Stimulated activated naive B cell treated with anti-CD40 and anti-IgM and Interleukin-4, amounts not matched to agents 10 μg/mL and 1 μg/mL and 100 μg/mL, for 72 hours (primary cell): ENCODE results near the gene ZPLD1.

ENCODE experiments used
- ATAC-seq, 2 donors: fragments of 150-1000 bp; cut with Tn5 transposase; replicated peaks; 2 replicates each; pipeline ENCODE4 v1.10.0; 2021; ENCODE audit warnings: moderate library complexity in 1 of 2
- DNase-seq: peaks from one replicate; pipeline ENCODE4 v3.0.0; 2021
- H3K27ac Mint-ChIP-seq: one replicate; pipeline ENCODE4 v1.8.0; 2022; ENCODE audit warnings: mild to moderate bottlenecking, mixed read lengths
- H3K27me3 Mint-ChIP-seq, 2 donors: one replicate each; pipeline ENCODE4 v1.8.0; 2022; ENCODE audit warnings: mixed read lengths in 2 of 2
- H3K36me3 Mint-ChIP-seq, 2 donors: one replicate each; pipeline ENCODE4 v1.8.0; 2022; ENCODE audit warnings: mixed read lengths in 2 of 2, mild to moderate bottlenecking in 1 of 2
- H3K4me1 Mint-ChIP-seq, 2 donors: one replicate each; pipeline ENCODE4 v1.8.0; 2022; ENCODE audit warnings: mixed read lengths in 2 of 2, mild to moderate bottlenecking in 1 of 2
- H3K4me3 Mint-ChIP-seq, 2 donors: one replicate each; pipeline ENCODE4 v1.8.0; 2022; ENCODE audit warnings: mild to moderate bottlenecking in 2 of 2, mixed read lengths in 2 of 2, moderate library complexity in 1 of 2
- H3K9me3 Mint-ChIP-seq, 2 donors: one replicate each; pipeline ENCODE4 v1.8.0; 2022; ENCODE audit warnings: mixed read lengths in 2 of 2, mild to moderate bottlenecking in 1 of 2

ZPLD1 gene

GRCh38 chr3:102447272-102447671, 12.5 kb downstream of the ZPLD1 start:
- DNase-seq (no peak), ATAC-seq (no peak)
- no peaks in the 10 kb centered on the region for H3K36me3 Mint-ChIP-seq
- peaks cover 0 to 1% of the 10 kb centered on the region in 2 donors for H3K4me1 Mint-ChIP-seq
- H3K4me3 Mint-ChIP-seq, result no peak overlapping the region
- H3K27me3 Mint-ChIP-seq, result peaks cover 0 to 7% of the 10 kb centered on the region in 2 donors
- H3K9me3 Mint-ChIP-seq, result no peaks in the 10 kb centered on the region
- no peak overlapping the region for H3K27ac Mint-ChIP-seq

GRCh38 chr3:102449341-102449740, 14.5 kb downstream of the ZPLD1 start:
- H3K27ac Mint-ChIP-seq, result no peak overlapping the region
- no peaks in the 10 kb centered on the region for H3K9me3 Mint-ChIP-seq
- H3K4me1 Mint-ChIP-seq, result peaks cover 0 to 1% of the 10 kb centered on the region in 2 donors
- H3K36me3 Mint-ChIP-seq, result no peaks in the 10 kb centered on the region
- H3K27me3 Mint-ChIP-seq, result peaks cover 0 to 7% of the 10 kb centered on the region in 2 donors
- DNase-seq, result no peak
- ATAC-seq, result no peak
- H3K4me3 Mint-ChIP-seq, result no peak overlapping the region

GRCh38 chr3:102449930-102450329, 15.1 kb downstream of the ZPLD1 start:
- no peak overlapping the region for H3K27ac Mint-ChIP-seq
- peaks cover 0 to 1% of the 10 kb centered on the region in 2 donors for H3K4me1 Mint-ChIP-seq
- H3K36me3 Mint-ChIP-seq, result no peaks in the 10 kb centered on the region
- no peak for DNase-seq
- H3K27me3 Mint-ChIP-seq, result peaks cover 0 to 4% of the 10 kb centered on the region in 2 donors
- ATAC-seq, result no peak
- no peaks in the 10 kb centered on the region for H3K9me3 Mint-ChIP-seq
- no peak overlapping the region for H3K4me3 Mint-ChIP-seq

GRCh38 chr3:102450976-102451375, 16.2 kb downstream of the ZPLD1 start:
- ATAC-seq, result no peak
- Mint-ChIP-seq H3K4me3 (no peak overlapping the region), H3K4me1 (peaks cover 0 to 1% of the 10 kb centered on the region in 2 donors), H3K36me3 (no peaks in the 10 kb centered on the region), H3K9me3 (no peaks in the 10 kb centered on the region), H3K27me3 (no peaks in the 10 kb centered on the region), H3K27ac (no peak overlapping the region)
- DNase-seq, result no peak

- H3K27me3 Mint-ChIP-seq, result no peaks in the 10 kb centered on the region
- no peak overlapping the region for H3K27ac Mint-ChIP-seq
- no peaks in the 10 kb centered on the region for H3K36me3 Mint-ChIP-seq
- no peaks in the 10 kb centered on the region for H3K9me3 Mint-ChIP-seq
- H3K4me3 Mint-ChIP-seq, result no peak overlapping the region
- no peak for DNase-seq
- H3K4me1 Mint-ChIP-seq, result peaks cover 0 to 1% of the 10 kb centered on the region in 2 donors
- ATAC-seq, result no peak
Measured at GRCh38 chr3:102451543-102451942, 16.7 kb downstream of the ZPLD1 start.

GRCh38 chr3:102454181-102454580, 19.4 kb downstream of the ZPLD1 start:
- no peak overlapping the region for H3K4me3 Mint-ChIP-seq
- no peaks in the 10 kb centered on the region for H3K36me3 Mint-ChIP-seq
- H3K4me1 Mint-ChIP-seq, result no peaks in the 10 kb centered on the region
- H3K27ac Mint-ChIP-seq, result no peak overlapping the region
- H3K9me3 Mint-ChIP-seq, result no peaks in the 10 kb centered on the region
- DNase-seq, result no peak
- ATAC-seq, result no peak
- H3K27me3 Mint-ChIP-seq, result no peaks in the 10 kb centered on the region

GRCh38 chr3:102457644-102458043, 22.8 kb downstream of the ZPLD1 start:
- Mint-ChIP-seq H3K9me3 (no peaks in the 10 kb centered on the region), H3K4me1 (no peaks in the 10 kb centered on the region), H3K36me3 (no peaks in the 10 kb centered on the region), H3K27me3 (peaks cover 0 to 4% of the 10 kb centered on the region in 2 donors), H3K27ac (no peak overlapping the region), H3K4me3 (no peak overlapping the region)
- ATAC-seq (no peak), DNase-seq (no peak)

- no peaks in the 10 kb centered on the region for H3K36me3 Mint-ChIP-seq
- no peak overlapping the region for H3K27ac Mint-ChIP-seq
- H3K9me3 Mint-ChIP-seq, result no peaks in the 10 kb centered on the region
- DNase-seq (no peak), ATAC-seq (no peak)
- no peaks in the 10 kb centered on the region for H3K4me1 Mint-ChIP-seq
- H3K27me3 Mint-ChIP-seq, result peaks cover 3 to 9% of the 10 kb centered on the region in 2 donors
- no peak overlapping the region for H3K4me3 Mint-ChIP-seq
Measured at GRCh38 chr3:102460579-102460978, 25.8 kb downstream of the ZPLD1 start.

GRCh38 chr3:102464261-102464660, 29.4 kb downstream of the ZPLD1 start:
- no peaks in the 10 kb centered on the region for H3K9me3 Mint-ChIP-seq
- H3K4me1 Mint-ChIP-seq, result no peaks in the 10 kb centered on the region
- H3K36me3 Mint-ChIP-seq, result no peaks in the 10 kb centered on the region
- ATAC-seq (no peak), DNase-seq (no peak)
- peaks cover 13 to 16% of the 10 kb centered on the region in 2 donors for H3K27me3 Mint-ChIP-seq
- H3K4me3 Mint-ChIP-seq, result no peak overlapping the region
- no peak overlapping the region for H3K27ac Mint-ChIP-seq

GRCh38 chr3:102466001-102466400, 31.2 kb downstream of the ZPLD1 start:
- no peaks in the 10 kb centered on the region for H3K36me3 Mint-ChIP-seq
- ATAC-seq (no peak), DNase-seq (no peak)
- H3K27ac Mint-ChIP-seq, result no peak overlapping the region
- no peaks in the 10 kb centered on the region for H3K4me1 Mint-ChIP-seq
- H3K4me3 Mint-ChIP-seq, result no peak overlapping the region
- H3K27me3 Mint-ChIP-seq, result peaks cover 13% of the 10 kb centered on the region in 2 donors
- H3K9me3 Mint-ChIP-seq, result no peaks in the 10 kb centered on the region

- no peaks in the 10 kb centered on the region for H3K9me3 Mint-ChIP-seq
- H3K4me1 Mint-ChIP-seq, result no peaks in the 10 kb centered on the region
- no peak overlapping the region for H3K27ac Mint-ChIP-seq
- ATAC-seq, result no peak
- peaks cover 9 to 13% of the 10 kb centered on the region in 2 donors for H3K27me3 Mint-ChIP-seq
- no peaks in the 10 kb centered on the region for H3K36me3 Mint-ChIP-seq
- no peak overlapping the region for H3K4me3 Mint-ChIP-seq
- DNase-seq, result no peak
Measured at GRCh38 chr3:102470066-102470465, 35.3 kb downstream of the ZPLD1 start.

GRCh38 chr3:102471001-102471400, 36.2 kb downstream of the ZPLD1 start:
- no peak for DNase-seq
- Mint-ChIP-seq H3K4me3 (no peak overlapping the region), H3K27ac (no peak overlapping the region), H3K27me3 (peaks cover 4 to 7% of the 10 kb centered on the region in 2 donors), H3K36me3 (no peaks in the 10 kb centered on the region), H3K9me3 (no peaks in the 10 kb centered on the region), H3K4me1 (no peaks in the 10 kb centered on the region)
- ATAC-seq, result no peak

- no peaks in the 10 kb centered on the region for H3K4me1 Mint-ChIP-seq
- H3K27me3 Mint-ChIP-seq, result peaks cover 2 to 4% of the 10 kb centered on the region in 2 donors
- H3K27ac Mint-ChIP-seq, result no peak overlapping the region
- H3K9me3 Mint-ChIP-seq, result no peaks in the 10 kb centered on the region
- ATAC-seq (no peak), DNase-seq (no peak)
- no peaks in the 10 kb centered on the region for H3K36me3 Mint-ChIP-seq
- H3K4me3 Mint-ChIP-seq, result no peak overlapping the region
Measured at GRCh38 chr3:102471491-102471890, 36.7 kb downstream of the ZPLD1 start.

- ATAC-seq (no peak), DNase-seq (no peak)
- Mint-ChIP-seq H3K27ac (no peak overlapping the region), H3K27me3 (no peaks in the 10 kb centered on the region), H3K4me1 (no peaks in the 10 kb centered on the region), H3K9me3 (no peaks in the 10 kb centered on the region), H3K36me3 (no peaks in the 10 kb centered on the region), H3K4me3 (no peak overlapping the region)
Measured at GRCh38 chr3:102473648-102474047, 38.8 kb downstream of the ZPLD1 start.

- no peak for ATAC-seq
- no peaks in the 10 kb centered on the region for H3K4me1 Mint-ChIP-seq
- no peaks in the 10 kb centered on the region for H3K9me3 Mint-ChIP-seq
Measured at GRCh38 chr3:102474207-102474606, 39.4 kb downstream of the ZPLD1 start.

GRCh38 chr3:102476198-102476597, 41.4 kb downstream of the ZPLD1 start:
- H3K4me1 Mint-ChIP-seq, result peaks cover 0 to 1% of the 10 kb centered on the region in 2 donors
- H3K36me3 Mint-ChIP-seq, result no peaks in the 10 kb centered on the region
- no peak overlapping the region for H3K27ac Mint-ChIP-seq
- ATAC-seq (no peak), DNase-seq (no peak)
- no peaks in the 10 kb centered on the region for H3K27me3 Mint-ChIP-seq
- H3K4me3 Mint-ChIP-seq, result no peak overlapping the region
- H3K9me3 Mint-ChIP-seq, result no peaks in the 10 kb centered on the region

More at GRCh38 chr3:102474207-102474606, 39.4 kb downstream of the ZPLD1 start:
- Mint-ChIP-seq H3K4me3 (no peak overlapping the region), H3K27me3 (no peaks in the 10 kb centered on the region), H3K27ac (no peak overlapping the region), H3K36me3 (no peaks in the 10 kb centered on the region)
- DNase-seq, result no peak
